Trophoblast cell (in vitro differentiated cells and primary cell): ENCODE measurements around the gene PRMT3.
A peak's percentile ranks its signal among the peaks of the same experiment; 100 is the strongest.
"Not testable (repeated sequence)": the region's sequence is repeated elsewhere in the genome, so short reads cannot be mapped to it uniquely, and the experiment has no call there.

Source experiments
- DNase-seq, 2 donors: peaks; one replicate each; pipeline ENCODE4 v3.0.0-alpha.2; 2016
- H2AFZ ChIP-seq: 2 replicates; pipeline ENCODE4 v1.6.1; 2013; ENCODE audit warnings: low read length, moderate library complexity, mild to moderate bottlenecking; ENCODE audit not compliant: insufficient read depth, poor library complexity
- H2AK5ac ChIP-seq: 2 replicates; pipeline ENCODE4 v1.6.1; 2013; ENCODE audit warnings: mild to moderate bottlenecking, low read length
- H2BK120ac ChIP-seq: 2 replicates; pipeline ENCODE4 v1.6.1; 2013; ENCODE audit warnings: low read length, mild to moderate bottlenecking, moderate library complexity; ENCODE audit not compliant: insufficient read depth, poor library complexity
- H2BK12ac ChIP-seq: 2 replicates; pipeline ENCODE4 v1.6.1; 2013; ENCODE audit warnings: mild to moderate bottlenecking, low read length, moderate library complexity
- H2BK5ac ChIP-seq: 2 replicates; pipeline ENCODE4 v1.6.1; 2013; ENCODE audit warnings: low read length, low read depth, moderate library complexity, mild to moderate bottlenecking; ENCODE audit not compliant: poor library complexity
- H3K14ac ChIP-seq: 2 replicates; pipeline ENCODE4 v1.6.1; 2013; ENCODE audit warnings: mild to moderate bottlenecking, low read length
- H3K18ac ChIP-seq: 2 replicates; pipeline ENCODE4 v1.6.1; 2013; ENCODE audit warnings: mild to moderate bottlenecking, low read length
- H3K23ac ChIP-seq: 2 replicates; pipeline ENCODE4 v1.6.1; 2013; ENCODE audit warnings: low read length
- H3K27ac ChIP-seq: 2 replicates; pipeline ENCODE4 v1.5.1; 2013; ENCODE audit warnings: low read depth, mild to moderate bottlenecking, inconsistent platforms, low read length, moderate library complexity
- H3K27me3 ChIP-seq: 2 replicates; pipeline ENCODE4 v1.6.1; 2013; ENCODE audit warnings: inconsistent platforms, mild to moderate bottlenecking, low read length, moderate library complexity; ENCODE audit not compliant: insufficient read depth
- H3K36me3 ChIP-seq, 2 experiments: 1 replicate in 1 of 2; 2 replicates in 1 of 2; pipeline ENCODE4 v1.6.1; 2013; ENCODE audit warnings: low read length in 2 of 2, mild to moderate bottlenecking in 2 of 2, moderate library complexity in 1 of 2; ENCODE audit not compliant: insufficient read depth in 2 of 2, control insufficient read depth in 1 of 2
- H3K4ac ChIP-seq: 2 replicates; pipeline ENCODE4 v1.6.1; 2013; ENCODE audit warnings: low read depth, mild to moderate bottlenecking, low read length, moderate library complexity
- H3K4me1 ChIP-seq, 2 experiments: 1 replicate in 1 of 2; 2 replicates in 1 of 2; pipeline ENCODE4 v1.6.1; 2013; ENCODE audit warnings: low read length in 2 of 2, mild to moderate bottlenecking in 2 of 2, moderate library complexity in 1 of 2; ENCODE audit not compliant: insufficient read depth in 2 of 2, control insufficient read depth in 1 of 2
- H3K4me2 ChIP-seq: 2 replicates; pipeline ENCODE4 v1.6.1; 2013; ENCODE audit warnings: inconsistent platforms, mild to moderate bottlenecking, low read length, moderate library complexity
- H3K4me3 ChIP-seq: 2 replicates; pipeline ENCODE4 v1.5.1; 2013; ENCODE audit warnings: mild to moderate bottlenecking, low read depth, low read length, inconsistent platforms
- H3K79me1 ChIP-seq: one replicate; pipeline ENCODE4 v1.6.1; 2013; ENCODE audit warnings: low read length
- H3K79me2 ChIP-seq: 2 replicates; pipeline ENCODE4 v1.6.1; 2013; ENCODE audit warnings: low read length, mild to moderate bottlenecking; ENCODE audit not compliant: control insufficient read depth, insufficient read depth, poor library complexity
- H3K9ac ChIP-seq: 2 replicates; pipeline ENCODE4 v1.6.1; 2013; ENCODE audit warnings: mild to moderate bottlenecking, low read length
- H3K9me3 ChIP-seq: 2 replicates; pipeline ENCODE4 v1.6.1; 2013; ENCODE audit warnings: low read depth, mild to moderate bottlenecking, control low read depth, inconsistent platforms, low read length; ENCODE audit not compliant: insufficient read depth
- H4K12ac ChIP-seq: 2 replicates; pipeline ENCODE4 v1.6.1; 2013; ENCODE audit warnings: low read depth, mild to moderate bottlenecking, low read length, moderate library complexity
- H4K8ac ChIP-seq: 2 replicates; pipeline ENCODE4 v1.6.1; 2013; ENCODE audit warnings: low read depth, mild to moderate bottlenecking, low read length, moderate library complexity
- H4K91ac ChIP-seq: one replicate; pipeline ENCODE4 v1.6.1; 2013; ENCODE audit warnings: low read depth, mild to moderate bottlenecking, low read length, moderate library complexity
- WGBS: extraction: QIAGEN DNeasy Blood & Tissue Kit; methylation state at CpG from one replicate; pipeline ENCODE4 v1.1.7; 2013; ENCODE audit warnings: missing lambda C conversion rate; ENCODE audit not compliant: insufficient read length, insufficient coverage; ENCODE audit errors: extremely low coverage; 5-methylcytosine and 5-hydroxymethylcytosine counted together

Gene PRMT3

DNA sequence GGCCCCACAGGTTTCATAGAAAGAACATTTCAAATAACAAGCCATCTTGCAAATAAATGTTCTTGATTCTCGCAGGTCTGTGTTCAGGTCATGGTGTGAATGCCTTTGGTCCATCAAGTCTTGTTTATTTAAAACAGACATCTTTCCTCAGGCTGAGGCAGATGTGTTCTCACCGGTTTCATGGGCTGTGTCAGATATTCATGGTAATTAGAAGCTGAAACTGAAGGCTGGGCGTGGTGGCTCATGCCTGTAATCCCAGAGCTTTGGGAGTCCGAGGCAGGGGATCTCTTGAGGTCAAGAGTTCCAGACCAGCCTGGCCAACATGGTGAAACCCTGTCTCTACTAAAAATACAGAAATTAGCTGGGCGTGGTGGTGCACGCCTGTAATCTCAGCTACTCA, 22.1 kb upstream of the PRMT3 start:
- H3K27ac ChIP-seq, H3K27me3 ChIP-seq, H2AK5ac ChIP-seq, H4K12ac ChIP-seq, H4K8ac ChIP-seq, H3K4ac ChIP-seq, H3K36me3 ChIP-seq, H3K18ac ChIP-seq, H3K4me3 ChIP-seq, H3K9ac ChIP-seq, H2AFZ ChIP-seq, H3K4me2 ChIP-seq, H2BK12ac ChIP-seq, H2BK5ac ChIP-seq, H4K91ac ChIP-seq, DNase-seq, H2BK120ac ChIP-seq, H3K14ac ChIP-seq, H3K23ac ChIP-seq, H3K79me2 ChIP-seq, H3K4me1 ChIP-seq, H3K9me3 ChIP-seq: not testable (repeated sequence)
- H3K79me1 ChIP-seq, result peaks cover 14% of the 10 kb centered on the region
- no CpG with 5 or more reads among the region's 6 CpGs for WGBS

- Histone ChIP-seq H2BK5ac (no peak overlapping the region), H2BK120ac (no peak overlapping the region), H3K4me2 (no peak overlapping the region), H4K91ac (no peak overlapping the region), H2AK5ac (no peak overlapping the region), H4K8ac (no peak overlapping the region), H3K79me1 (peaks cover 14% of the 10 kb centered on the region), H3K79me2 (peaks cover 3% of the 10 kb centered on the region), H3K9me3 (no peaks in the 10 kb centered on the region), H2BK12ac (no peak overlapping the region), H3K27me3 (no peaks in the 10 kb centered on the region), H3K36me3 (peaks cover 0 to 3% of the 10 kb centered on the region in 2 experiments), H3K9ac (no peak overlapping the region), H3K4ac (no peak overlapping the region), H3K27ac (no peak overlapping the region), H3K14ac (no peak overlapping the region), H3K18ac (no peak overlapping the region), H3K4me1 (peaks cover 4 to 6% of the 10 kb centered on the region in 2 experiments), H4K12ac (no peak overlapping the region), H3K23ac (no peak overlapping the region), H2AFZ (no peak overlapping the region), H3K4me3 (no peak overlapping the region)
- WGBS, result no CpG with 5 or more reads among the region's 9 CpGs
- peak; percentile 56 to 72 for DNase-seq
These were observed 20.1 kb upstream of the PRMT3 start for GRCh38 chr11:20367313-20367948.

DNA sequence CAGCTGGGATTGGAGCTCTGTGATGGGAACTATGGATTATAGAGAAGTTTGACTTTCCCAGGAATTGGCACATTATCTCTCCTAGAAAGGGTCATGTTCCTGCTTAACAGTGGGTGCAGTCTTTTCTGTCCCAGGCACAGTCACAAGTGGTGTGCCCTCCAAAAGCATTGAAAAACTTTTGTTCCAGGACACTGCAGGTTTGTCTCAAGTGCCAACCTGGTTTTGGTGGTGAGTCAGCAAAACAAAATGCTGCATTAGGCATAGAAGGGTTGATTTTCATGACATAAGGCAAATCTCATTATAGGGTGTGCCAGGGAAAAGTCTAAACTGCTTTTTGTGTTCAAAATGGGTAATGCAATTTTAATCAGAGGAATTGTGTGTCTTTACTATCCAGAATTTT, 19.1 kb upstream of the PRMT3 start:
- Histone ChIP-seq H2BK5ac (no peak overlapping the region), H3K14ac (no peak overlapping the region), H3K18ac (no peak overlapping the region), H3K4me1 (peaks cover 4 to 6% of the 10 kb centered on the region in 2 experiments), H3K27me3 (no peaks in the 10 kb centered on the region), H3K4ac (no peak overlapping the region), H3K79me1 (peaks cover 12% of the 10 kb centered on the region), H3K36me3 (peaks cover 2 to 3% of the 10 kb centered on the region in 2 experiments), H3K23ac (no peak overlapping the region), H2BK12ac (no peak overlapping the region), H2BK120ac (no peak overlapping the region), H3K27ac (no peak overlapping the region), H3K79me2 (peaks cover 3% of the 10 kb centered on the region), H2AFZ (no peak overlapping the region), H4K12ac (no peak overlapping the region), H3K4me2 (no peak overlapping the region), H3K9ac (no peak overlapping the region), H4K91ac (no peak overlapping the region), H3K4me3 (no peak overlapping the region), H3K9me3 (no peaks in the 10 kb centered on the region), H4K8ac (no peak overlapping the region), H2AK5ac (no peak overlapping the region)
- no peak for DNase-seq

GRCh38 chr11:20369826-20370225, 17.7 kb upstream of the PRMT3 start:
- H3K79me2 ChIP-seq, result no peaks in the 10 kb centered on the region
- no peaks in the 10 kb centered on the region for H3K27me3 ChIP-seq
- no peak overlapping the region for H2AK5ac ChIP-seq
- peaks cover 3 to 5% of the 10 kb centered on the region in 2 experiments for H3K4me1 ChIP-seq
- no peak overlapping the region for H4K91ac ChIP-seq
- no peak overlapping the region for H2BK120ac ChIP-seq
- no peak overlapping the region for H3K23ac ChIP-seq
- no peak overlapping the region for H4K12ac ChIP-seq
- H3K4me2 ChIP-seq, result no peak overlapping the region
- no peak overlapping the region for H3K9ac ChIP-seq
- H3K9me3 ChIP-seq, result no peaks in the 10 kb centered on the region
- no peak overlapping the region for H3K4me3 ChIP-seq
- H2AFZ ChIP-seq, result no peak overlapping the region
- H4K8ac ChIP-seq, result no peak overlapping the region
- H2BK12ac ChIP-seq, result no peak overlapping the region
- no peak overlapping the region for H3K27ac ChIP-seq
- H3K18ac ChIP-seq, result no peak overlapping the region
- H3K14ac ChIP-seq, result no peak overlapping the region
- H3K4ac ChIP-seq, result no peak overlapping the region
- DNase-seq, result no peak
- peaks cover 1% of the 10 kb centered on the region for H3K79me1 ChIP-seq
- peaks cover 2 to 3% of the 10 kb centered on the region in 2 experiments for H3K36me3 ChIP-seq
- H2BK5ac ChIP-seq, result no peak overlapping the region
